Neuronal stem cell (in vitro differentiated cells): ENCODE measurements around the gene DAO.

ENCODE experiments used
- DNase-seq: peaks from one replicate; pipeline ENCODE4 v3.0.0-alpha.2; 2013; ENCODE audit warnings: low spot score
- H2AFZ ChIP-seq: one replicate; pipeline ENCODE4 v1.6.1; 2013; ENCODE audit warnings: mild to moderate bottlenecking, low read length, inconsistent platforms
- H2AK5ac ChIP-seq: 2 replicates; pipeline ENCODE4 v1.6.1; 2013; ENCODE audit warnings: low read depth, mild to moderate bottlenecking, inconsistent platforms, low read length, moderate library complexity, mixed read lengths
- H2BK120ac ChIP-seq: 2 replicates; pipeline ENCODE4 v1.6.1; 2013; ENCODE audit warnings: low read depth, mild to moderate bottlenecking, inconsistent platforms, low read length, moderate library complexity, mixed read lengths
- H2BK12ac ChIP-seq: one replicate; pipeline ENCODE4 v1.6.1; 2013; ENCODE audit warnings: low read length, inconsistent platforms
- H2BK15ac ChIP-seq: 2 replicates; pipeline ENCODE4 v1.6.1; 2013; ENCODE audit warnings: mild to moderate bottlenecking, low read length, inconsistent platforms, mixed read lengths
- H2BK5ac ChIP-seq: one replicate; pipeline ENCODE4 v1.6.1; 2013; ENCODE audit warnings: inconsistent platforms, mild to moderate bottlenecking, low read length, moderate library complexity
- H3K14ac ChIP-seq: one replicate; pipeline ENCODE4 v1.6.1; 2013; ENCODE audit warnings: low read length, inconsistent platforms
- H3K18ac ChIP-seq: 2 replicates; pipeline ENCODE4 v1.6.1; 2013; ENCODE audit warnings: low read length, inconsistent platforms
- H3K23ac ChIP-seq: 2 replicates; pipeline ENCODE4 v1.6.1; 2013; ENCODE audit warnings: low read depth, mild to moderate bottlenecking, mixed read lengths, low read length, inconsistent platforms; ENCODE audit not compliant: poor library complexity
- H3K27ac ChIP-seq: replicated peaks from 3 replicates; pipeline ENCODE4 v1.5.1; 2013; ENCODE audit warnings: low read length, inconsistent platforms
- H3K27me3 ChIP-seq, 3 experiments: 2 replicates each; pipeline ENCODE4 v1.6.1; 2013; ENCODE audit warnings: low read length in 3 of 3, mild to moderate bottlenecking in 2 of 3, inconsistent platforms in 1 of 3, low read depth in 1 of 3, mixed read lengths in 1 of 3, moderate library complexity in 1 of 3; ENCODE audit not compliant: control insufficient read depth in 3 of 3, insufficient read depth in 3 of 3
- H3K36me3 ChIP-seq, 2 donors: replicated peaks in 1 of 2; 2 replicates each; pipeline ENCODE4 v1.6.1; 2013; ENCODE audit warnings: low read length in 2 of 2; ENCODE audit not compliant: control insufficient read depth in 2 of 2, insufficient read depth in 2 of 2
- H3K4ac ChIP-seq: 2 replicates; pipeline ENCODE4 v1.6.1; 2013; ENCODE audit warnings: inconsistent platforms, mild to moderate bottlenecking, low read length, moderate library complexity
- H3K4me1 ChIP-seq, 2 donors: 1 replicate in 1 of 2; 2 replicates in 1 of 2; pipeline ENCODE4 v1.6.1; 2013; ENCODE audit warnings: low read length in 2 of 2, low read depth in 1 of 2; ENCODE audit not compliant: control insufficient read depth in 2 of 2, insufficient read depth in 1 of 2
- H3K4me2 ChIP-seq: one replicate; pipeline ENCODE4 v1.6.1; 2013; ENCODE audit warnings: mild to moderate bottlenecking, low read length, inconsistent platforms; ENCODE audit not compliant: insufficient read depth, poor library complexity, severe bottlenecking
- H3K4me3 ChIP-seq, 2 donors: 2 replicates each; pipeline ENCODE4 v1.5.1; 2013; ENCODE audit warnings: low read length in 2 of 2, mild to moderate bottlenecking in 2 of 2, inconsistent platforms in 1 of 2, moderate library complexity in 1 of 2
- H3K79me1 ChIP-seq: one replicate; pipeline ENCODE4 v1.6.1; 2013; ENCODE audit warnings: low read depth, mild to moderate bottlenecking, inconsistent platforms, low read length, moderate library complexity
- H3K9ac ChIP-seq: one replicate; pipeline ENCODE4 v1.6.1; 2013; ENCODE audit warnings: mild to moderate bottlenecking, low read depth, low read length, inconsistent platforms; ENCODE audit not compliant: poor library complexity
- H3K9me3 ChIP-seq, 2 donors: replicated peaks in 1 of 2; 2 replicates each; pipeline versions ENCODE3 to v1.6.1; 2013; ENCODE audit warnings: low read length in 2 of 2, mild to moderate bottlenecking in 2 of 2, inconsistent platforms in 1 of 2, low read depth in 1 of 2, mixed read lengths in 1 of 2, moderate library complexity in 1 of 2; ENCODE audit not compliant: control insufficient read depth in 2 of 2, insufficient read depth in 1 of 2
- H4K8ac ChIP-seq: one replicate; pipeline ENCODE4 v1.6.1; 2013; ENCODE audit warnings: low read depth, mild to moderate bottlenecking, inconsistent platforms, low read length, moderate library complexity
- H4K91ac ChIP-seq: one replicate; pipeline ENCODE4 v1.6.1; 2013; ENCODE audit warnings: low read length, low read depth, mild to moderate bottlenecking, inconsistent platforms; ENCODE audit not compliant: poor library complexity
- WGBS, 2 donors: extraction: QIAGEN DNeasy Blood & Tissue Kit; methylation state at CpG; one replicate each; pipeline ENCODE4 v1.1.7; 2013; ENCODE audit warnings: missing lambda C conversion rate in 2 of 2, mixed read lengths in 1 of 2; ENCODE audit not compliant: insufficient read length in 2 of 2, insufficient replicate concordance in 1 of 2; ENCODE audit errors: extremely low coverage in 2 of 2; 5-methylcytosine and 5-hydroxymethylcytosine counted together

DAO gene

DNA sequence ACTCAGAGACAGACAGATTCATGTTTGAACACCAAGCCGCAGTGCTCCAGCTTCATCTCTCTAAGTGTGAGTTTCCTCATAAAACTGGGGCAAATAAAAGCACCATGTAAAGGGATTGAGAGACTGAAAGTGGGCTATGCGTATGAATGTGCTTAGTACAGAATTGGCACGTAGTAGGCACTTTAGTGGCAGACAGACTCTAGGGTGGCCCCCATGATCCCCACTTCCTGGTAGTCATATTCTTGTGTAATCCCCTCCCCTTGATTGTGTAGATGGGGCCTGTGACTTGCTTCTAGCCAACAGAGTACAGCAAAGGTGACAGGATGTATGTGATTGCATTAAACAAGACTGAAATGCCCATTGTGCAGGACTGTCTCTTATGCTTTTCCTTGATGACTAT, 43.0 kb downstream of the DAO start:
- no peak overlapping the region for H3K27ac ChIP-seq
- H3K27me3 ChIP-seq: peaks cover 0 to 4% (median 0%) of the 10 kb centered on the region in 3 experiments
- no peaks in the 10 kb centered on the region for H3K4me1 ChIP-seq
- H4K91ac ChIP-seq: no peak overlapping the region
- H2AFZ ChIP-seq: no peak overlapping the region
- H4K8ac ChIP-seq: no peak overlapping the region
- H2BK5ac ChIP-seq: no peak overlapping the region
- no peak overlapping the region for H3K18ac ChIP-seq
- H3K23ac ChIP-seq: no peak overlapping the region
- no peaks in the 10 kb centered on the region for H3K36me3 ChIP-seq
- WGBS, 2 donors: no CpG with 5 or more reads among the region's 3 CpGs
- no peak overlapping the region for H3K4me2 ChIP-seq
- H2AK5ac ChIP-seq: no peak overlapping the region
- no peak overlapping the region for H2BK12ac ChIP-seq
- no peak overlapping the region for H2BK120ac ChIP-seq
- peaks cover 0 to 6% of the 10 kb centered on the region in 2 donors for H3K9me3 ChIP-seq
- no peaks in the 10 kb centered on the region for H3K79me1 ChIP-seq
- no peak overlapping the region for H3K4me3 ChIP-seq
- no peak overlapping the region for H2BK15ac ChIP-seq
- no peak overlapping the region for H3K14ac ChIP-seq
- no peak overlapping the region for H3K9ac ChIP-seq
- no peak overlapping the region for H3K4ac ChIP-seq
- no peak for DNase-seq

DNA sequence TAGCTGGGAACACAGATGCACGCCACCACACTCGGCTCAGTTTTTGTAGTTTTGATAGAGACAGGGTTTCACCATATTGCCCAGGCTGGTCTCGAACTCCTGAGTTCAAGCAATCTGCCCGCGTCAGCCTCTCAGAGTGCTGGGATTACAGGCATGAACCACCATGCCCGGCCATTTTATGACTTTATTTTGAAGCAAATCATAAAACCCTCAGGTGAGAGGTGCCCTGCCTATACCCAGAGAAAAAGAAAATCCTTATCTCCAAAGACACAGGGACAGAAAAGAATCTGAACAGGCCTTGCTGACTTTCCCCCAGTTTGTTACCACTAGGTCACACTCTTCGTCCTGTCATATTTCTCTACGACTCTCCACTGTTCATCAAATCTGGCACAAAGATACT, 48.8 kb downstream of the DAO start:
- H2BK120ac ChIP-seq: no peak overlapping the region
- no peak overlapping the region for H3K18ac ChIP-seq
- H4K91ac ChIP-seq: no peak overlapping the region
- H3K4me3 ChIP-seq: no peak overlapping the region
- H3K79me1 ChIP-seq: no peaks in the 10 kb centered on the region
- H3K23ac ChIP-seq: no peak overlapping the region
- WGBS, 2 donors: no CpG with 5 or more reads among the region's 8 CpGs
- H4K8ac ChIP-seq: no peak overlapping the region
- H2AK5ac ChIP-seq: no peak overlapping the region
- H3K9me3 ChIP-seq: peaks cover 0 to 5% of the 10 kb centered on the region in 2 donors
- H3K27ac ChIP-seq: no peak overlapping the region
- no peak overlapping the region for H3K4me2 ChIP-seq
- H3K36me3 ChIP-seq: no peaks in the 10 kb centered on the region
- H2AFZ ChIP-seq: no peak overlapping the region
- no peak overlapping the region for H2BK12ac ChIP-seq
- no peak overlapping the region for H3K4ac ChIP-seq
- no peak overlapping the region for H3K9ac ChIP-seq
- no peak overlapping the region for H3K14ac ChIP-seq
- peaks cover 0 to 1% of the 10 kb centered on the region in 2 donors for H3K4me1 ChIP-seq
- H2BK15ac ChIP-seq: no peak overlapping the region
- DNase-seq: no peak
- H2BK5ac ChIP-seq: no peak overlapping the region
- peaks cover 0 to 6% (median 0%) of the 10 kb centered on the region in 3 experiments for H3K27me3 ChIP-seq

DNA sequence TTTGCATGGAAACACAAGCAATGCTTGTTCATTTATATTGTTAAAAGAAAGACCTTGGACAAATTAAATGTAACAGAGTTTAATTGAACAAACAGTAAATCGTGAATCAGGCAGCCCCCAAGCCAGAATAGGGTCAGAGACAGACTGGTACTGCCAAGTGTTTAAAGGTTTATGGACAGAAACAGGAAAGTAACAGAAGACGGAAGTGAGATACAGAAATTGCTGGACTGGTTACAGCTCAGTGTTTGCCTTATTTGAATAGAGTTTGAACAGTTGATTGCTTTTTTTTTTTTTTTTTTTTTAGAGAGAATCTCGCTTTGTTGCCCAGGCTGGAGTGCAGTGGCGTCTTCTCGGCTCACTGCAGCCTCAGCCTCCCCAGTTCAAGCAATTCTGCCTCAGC, 50.3 kb downstream of the DAO start:
- no peak overlapping the region for H3K14ac ChIP-seq
- no peak overlapping the region for H4K8ac ChIP-seq
- no peak overlapping the region for H3K4ac ChIP-seq
- no peak overlapping the region for H4K91ac ChIP-seq
- no peak overlapping the region for H3K23ac ChIP-seq
- H3K27me3 ChIP-seq: peaks cover 0 to 12% (median 0%) of the 10 kb centered on the region in 3 experiments
- no peak for DNase-seq
- no peak overlapping the region for H3K4me3 ChIP-seq
- H3K9me3 ChIP-seq: peaks cover 0 to 5% of the 10 kb centered on the region in 2 donors
- H3K9ac ChIP-seq: no peak overlapping the region
- H3K18ac ChIP-seq: no peak overlapping the region
- no peak overlapping the region for H3K4me2 ChIP-seq
- no peak overlapping the region for H2BK120ac ChIP-seq
- no peak overlapping the region for H2BK15ac ChIP-seq
- no peak overlapping the region for H2BK5ac ChIP-seq
- whole genome bisulfite sequencing, 2 donors: no CpG with 5 or more reads among the region's 5 CpGs
- H3K79me1 ChIP-seq: no peaks in the 10 kb centered on the region
- no peak overlapping the region for H2BK12ac ChIP-seq
- H2AFZ ChIP-seq: no peak overlapping the region
- no peak overlapping the region for H3K27ac ChIP-seq
- H2AK5ac ChIP-seq: no peak overlapping the region
- H3K4me1 ChIP-seq: peaks cover 0 to 1% of the 10 kb centered on the region in 2 donors
- no peaks in the 10 kb centered on the region for H3K36me3 ChIP-seq

DNA sequence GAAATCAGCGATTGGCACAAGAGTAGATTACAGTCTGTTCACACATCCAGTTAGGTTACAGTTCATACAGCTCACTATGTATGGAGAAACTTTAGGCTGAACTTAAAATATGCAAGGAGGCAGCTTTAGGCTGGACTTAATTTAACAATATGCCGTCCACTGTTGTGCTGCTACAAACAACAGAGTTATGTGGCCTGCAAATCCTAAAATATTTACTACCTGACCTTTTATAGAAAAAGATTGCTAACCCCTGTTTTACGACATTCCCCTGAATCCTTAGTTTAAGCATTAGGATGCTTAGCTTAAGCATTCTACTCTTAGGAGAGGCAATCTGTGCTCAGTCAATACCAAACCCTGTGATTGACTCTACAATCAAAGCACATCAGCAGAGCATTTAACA, 50.9 kb downstream of the DAO start:
- peaks cover 0 to 1% of the 10 kb centered on the region in 2 donors for H3K4me1 ChIP-seq
- no peak for DNase-seq
- no peak overlapping the region for H3K4ac ChIP-seq
- H2BK120ac ChIP-seq: no peak overlapping the region
- no peak overlapping the region for H2AK5ac ChIP-seq
- H3K4me2 ChIP-seq: no peak overlapping the region
- no peak overlapping the region for H2BK5ac ChIP-seq
- H3K79me1 ChIP-seq: no peaks in the 10 kb centered on the region
- no peak overlapping the region for H3K23ac ChIP-seq
- no peak overlapping the region for H3K4me3 ChIP-seq
- no peak overlapping the region for H2BK12ac ChIP-seq
- H3K9me3 ChIP-seq: peaks cover 0 to 3% of the 10 kb centered on the region in 2 donors
- H3K14ac ChIP-seq: no peak overlapping the region
- no peak overlapping the region for H2BK15ac ChIP-seq
- WGBS, 2 donors: no CpG with 5 or more reads among the region's 3 CpGs
- no peak overlapping the region for H3K9ac ChIP-seq
- H3K36me3 ChIP-seq: no peaks in the 10 kb centered on the region
- peaks cover 0 to 12% (median 0%) of the 10 kb centered on the region in 3 experiments for H3K27me3 ChIP-seq
- no peak overlapping the region for H3K18ac ChIP-seq
- H3K27ac ChIP-seq: no peak overlapping the region
- no peak overlapping the region for H2AFZ ChIP-seq
- H4K8ac ChIP-seq: no peak overlapping the region
- H4K91ac ChIP-seq: no peak overlapping the region
